HG02642 (cell line): ENCODE measurements around the gene MPPED2.

ENCODE experiments used
- ATAC-seq: cut with Tn5 transposase; IDR thresholded peaks from one replicate; pipeline ENCODE4 v1.9.1; 2021; ENCODE audit warnings: mild to moderate bottlenecking; ENCODE audit not compliant: unreplicated experiment, poor library complexity

The MPPED2 gene

DNA sequence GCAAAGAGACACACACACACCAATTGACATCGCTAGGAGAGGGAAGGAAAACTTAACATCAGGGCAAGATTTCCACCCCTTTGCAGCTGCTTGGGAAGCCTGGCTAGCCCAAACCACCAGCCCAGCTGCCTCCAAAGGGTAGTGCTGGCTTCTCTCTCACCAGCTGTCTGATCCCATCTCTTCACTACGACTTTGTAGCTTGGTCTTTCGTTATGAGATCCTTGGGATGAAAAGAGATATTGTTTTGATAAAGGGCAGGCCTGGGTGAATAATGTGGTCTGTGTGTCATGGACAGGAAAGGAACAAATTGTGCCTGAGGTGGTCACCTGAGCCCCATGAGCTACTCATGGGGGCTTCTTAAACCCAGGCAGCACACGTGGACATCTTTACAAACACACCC lies 161.3 kb downstream of the MPPED2 start:
- ATAC-seq = no peak

DNA sequence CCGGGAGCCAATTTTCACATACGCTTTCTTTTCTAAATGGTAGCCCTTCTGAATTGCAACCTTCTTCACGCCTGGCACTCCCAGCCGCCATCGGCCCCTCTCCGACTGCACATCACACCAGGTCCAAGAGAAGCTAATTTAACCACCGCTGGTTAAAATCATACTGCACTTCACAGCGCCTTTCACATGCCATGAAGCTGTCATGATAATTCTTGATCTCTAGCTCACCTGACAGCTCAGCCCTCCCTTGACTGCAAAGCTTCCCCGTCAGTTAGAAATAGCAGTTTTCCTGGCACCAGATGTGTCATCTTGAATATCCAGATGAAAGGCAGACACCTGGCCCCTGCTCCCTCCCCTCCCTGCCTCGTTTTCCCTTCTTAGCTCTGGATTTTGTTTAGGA lies 161.8 kb downstream of the MPPED2 start:
- ATAC-seq = no peak

DNA sequence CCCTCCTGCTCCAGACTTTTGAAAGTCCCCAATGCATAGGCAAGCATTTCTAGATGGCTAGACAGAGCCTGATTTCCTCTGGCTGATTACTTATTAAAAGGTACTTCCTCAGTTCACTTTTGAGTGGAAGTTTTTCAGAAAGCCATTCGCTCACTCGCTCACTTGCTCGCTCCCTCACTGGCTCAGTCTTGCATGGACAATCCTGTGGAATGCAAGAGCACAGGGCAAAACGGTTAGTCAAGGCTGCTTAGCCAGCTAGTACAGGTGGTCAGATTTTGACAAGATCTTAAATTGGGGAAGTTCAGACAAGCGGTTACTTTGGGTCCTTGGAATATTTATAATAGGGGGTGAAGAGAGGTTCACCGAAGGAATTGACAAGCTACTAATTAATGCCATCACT lies 162.3 kb downstream of the MPPED2 start:
- no peak for ATAC-seq

DNA sequence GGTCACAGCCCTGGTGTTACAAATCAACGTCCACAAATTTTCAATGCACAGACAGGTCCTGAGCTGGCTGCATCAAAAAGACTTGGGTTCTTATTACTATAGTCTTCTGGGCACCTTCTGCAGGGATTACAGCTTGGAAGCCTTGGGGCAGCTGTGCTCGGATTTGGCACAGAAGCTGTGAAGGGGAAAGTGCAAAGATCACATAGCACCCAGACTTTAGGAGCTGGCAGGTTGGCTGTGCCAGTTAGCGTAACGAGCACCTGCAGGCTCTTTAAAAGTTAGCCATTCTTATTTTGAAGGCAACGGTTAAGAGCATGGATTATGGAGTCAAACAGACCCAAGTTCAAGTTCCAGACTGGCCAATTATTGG lies 162.9 kb downstream of the MPPED2 start:
- no peak for ATAC-seq

DNA sequence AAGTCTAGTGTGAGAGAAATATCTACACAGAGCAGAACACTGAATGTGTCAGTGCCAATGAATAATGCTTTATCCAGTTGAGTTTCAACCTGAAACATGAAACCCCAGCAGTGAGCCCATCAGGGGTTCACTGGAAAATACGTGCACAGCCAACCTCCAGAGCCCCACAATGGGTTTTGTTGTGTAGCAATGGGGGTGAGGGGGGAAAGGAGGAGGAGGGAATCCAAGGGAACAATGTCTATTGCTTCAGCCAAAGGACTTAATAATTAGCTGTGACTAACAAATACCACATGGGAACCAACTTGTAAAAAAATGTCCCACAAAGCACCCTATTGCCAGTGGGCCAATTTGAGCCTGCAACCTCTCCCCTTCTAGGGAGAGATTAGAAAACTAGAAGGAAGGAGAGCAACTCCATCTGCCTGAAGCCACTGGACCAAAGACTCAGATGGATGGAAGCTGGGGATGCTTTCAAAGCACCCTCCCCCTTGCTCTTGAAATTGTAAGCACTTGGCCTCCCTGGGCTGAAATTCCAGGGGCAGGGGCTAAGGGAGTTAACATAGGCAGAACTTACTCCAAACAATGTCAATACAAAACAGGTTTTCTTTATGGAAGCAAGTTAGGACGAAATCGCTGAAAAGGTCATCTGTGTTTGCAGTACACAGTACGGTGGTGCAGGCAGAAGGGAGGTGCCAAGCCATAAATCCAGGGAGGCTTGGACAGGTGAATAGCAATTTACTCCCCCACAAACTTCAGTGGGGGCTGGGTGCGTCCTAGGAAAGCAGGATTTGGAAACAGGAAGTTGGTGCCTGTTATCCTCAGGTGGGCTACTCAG lies 163.5 kb downstream of the MPPED2 start:
- no peak for ATAC-seq

DNA sequence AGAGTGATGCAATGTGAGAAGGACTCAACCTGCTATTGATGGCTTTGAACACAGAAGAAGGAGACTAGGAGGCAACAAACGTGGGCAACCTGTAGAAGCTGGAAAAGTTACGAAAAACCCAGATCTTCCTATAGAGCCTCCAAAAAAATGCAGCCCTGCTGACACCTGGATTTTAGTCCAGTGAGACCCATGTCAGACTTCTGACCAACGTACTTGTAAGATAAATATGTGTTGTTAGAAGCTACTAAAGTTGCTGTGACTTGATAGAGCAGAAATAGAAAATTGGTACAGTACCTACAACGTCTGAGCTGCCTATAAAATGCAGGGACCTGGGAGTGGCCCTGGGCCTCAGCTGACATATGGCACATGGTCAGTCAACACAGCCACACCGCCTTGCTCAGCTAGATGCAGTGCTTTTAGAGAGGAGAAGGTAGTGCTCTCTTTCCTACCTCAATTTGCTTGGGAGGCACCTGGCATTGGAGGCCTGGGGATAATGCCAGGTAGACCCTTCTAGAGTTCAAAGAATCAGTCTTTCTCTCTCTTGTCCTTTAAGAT lies 165.8 kb downstream of the MPPED2 start:
- no peak for ATAC-seq

- ATAC-seq = no peak
These were observed 171.3 kb downstream of the MPPED2 start for GRCh38 chr11:30414806-30415205.

DNA sequence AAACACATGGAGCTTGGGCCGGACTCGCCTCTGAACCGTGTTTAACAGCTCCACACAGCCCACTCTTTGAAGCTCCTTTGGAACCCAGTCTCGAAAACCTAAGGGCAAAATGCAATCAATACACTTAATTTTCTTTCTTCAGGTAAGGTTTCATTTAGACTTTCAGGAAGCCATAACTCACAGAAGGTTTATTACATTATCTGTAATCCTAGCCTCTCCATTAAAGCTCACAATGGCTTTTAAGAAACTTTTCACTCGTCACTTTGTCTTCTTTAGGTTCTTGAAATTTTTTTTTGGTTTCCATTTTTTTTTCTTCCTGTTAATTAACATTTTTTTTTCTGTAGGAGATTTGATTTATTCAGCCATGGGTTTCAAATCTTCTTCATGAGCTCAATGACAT lies 171.9 kb downstream of the MPPED2 start:
- ATAC-seq = no peak

GRCh38 chr11:30412509-30412908 lies 173.6 kb downstream of the MPPED2 start:
- ATAC-seq = no peak

- ATAC-seq = no peak
These were observed 174.8 kb downstream of the MPPED2 start for GRCh38 chr11:30411383-30411782.

DNA sequence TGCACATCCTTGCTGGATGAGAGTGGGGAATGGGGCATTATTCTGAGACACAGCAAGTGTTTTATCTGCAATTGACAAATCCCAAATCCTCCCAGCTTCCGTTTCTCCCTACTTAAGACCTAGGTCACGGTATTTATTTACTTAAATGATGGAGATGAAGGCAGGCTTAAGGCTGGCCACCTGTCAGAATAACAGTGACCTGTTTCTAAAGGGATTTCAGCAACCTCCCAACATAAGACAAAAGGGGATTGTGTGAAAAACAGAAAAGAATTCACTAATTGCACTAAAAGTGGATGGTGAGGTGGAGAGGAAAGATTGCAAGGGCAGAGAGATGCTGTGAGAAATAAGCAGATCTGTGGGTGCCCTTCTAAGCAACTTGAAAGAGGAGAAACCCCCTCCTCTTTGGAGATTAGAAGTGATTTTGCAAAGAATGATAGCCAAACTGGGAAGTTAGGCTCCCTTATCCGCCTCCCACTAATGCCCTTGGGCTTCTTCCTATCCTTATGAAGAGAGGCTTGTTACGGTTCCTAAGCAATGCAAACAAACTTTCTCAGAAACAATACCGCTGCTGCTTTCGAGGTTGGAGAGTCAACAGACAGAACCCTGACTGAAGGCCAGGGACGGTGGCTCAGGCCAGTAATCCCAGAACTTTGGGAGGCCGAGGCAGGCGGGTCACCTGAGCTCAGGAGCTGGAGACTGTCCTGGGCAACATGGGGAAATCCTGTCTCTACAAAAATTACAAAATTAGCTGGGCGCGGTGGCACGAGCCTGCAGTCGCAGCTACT lies 179.0 kb downstream of the MPPED2 start:
- ATAC-seq = no peak

DNA sequence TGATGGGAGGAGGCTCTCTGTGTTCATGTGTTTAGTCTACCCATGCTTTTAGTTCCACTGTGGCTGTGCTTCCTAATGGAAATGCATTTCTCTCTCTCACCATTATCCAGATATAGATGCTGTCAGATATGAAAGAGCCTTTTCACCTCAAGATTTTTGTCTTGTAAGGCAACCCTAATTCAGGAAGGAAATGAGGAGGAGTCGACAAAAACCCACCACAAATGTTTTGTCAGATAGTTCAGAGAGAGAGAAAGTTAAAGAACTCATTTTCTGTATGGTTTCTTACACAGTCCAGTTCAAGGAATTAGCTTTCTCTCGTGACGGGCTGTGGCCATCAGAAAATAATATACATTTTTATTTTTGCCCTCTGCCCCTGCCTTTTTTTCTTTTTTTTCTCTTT lies 180.8 kb downstream of the MPPED2 start:
- no peak for ATAC-seq

- no peak for ATAC-seq
These were observed 182.0 kb downstream of the MPPED2 start for GRCh38 chr11:30404136-30404535.

- no peak for ATAC-seq
These were observed 190.4 kb downstream of the MPPED2 start for GRCh38 chr11:30395751-30396150.

DNA sequence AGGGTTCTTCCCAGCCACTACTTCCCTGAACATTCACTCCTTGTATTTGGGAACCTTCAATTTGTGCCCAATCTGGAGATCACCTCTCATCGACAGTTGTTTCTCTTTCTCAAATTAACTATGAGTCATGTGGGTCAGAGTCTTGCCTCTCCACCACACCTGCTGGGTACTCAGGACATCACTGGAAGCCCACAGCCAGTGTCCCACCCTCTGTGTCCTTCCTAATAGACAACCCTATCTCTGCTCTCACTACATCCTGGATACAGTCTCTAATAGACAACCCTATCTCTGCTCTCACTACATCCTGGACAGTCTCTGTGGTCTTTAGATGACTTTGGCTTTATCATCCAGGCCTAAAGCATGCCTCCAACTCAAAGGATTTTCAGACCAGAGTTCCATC lies 193.1 kb downstream of the MPPED2 start:
- no peak for ATAC-seq

DNA sequence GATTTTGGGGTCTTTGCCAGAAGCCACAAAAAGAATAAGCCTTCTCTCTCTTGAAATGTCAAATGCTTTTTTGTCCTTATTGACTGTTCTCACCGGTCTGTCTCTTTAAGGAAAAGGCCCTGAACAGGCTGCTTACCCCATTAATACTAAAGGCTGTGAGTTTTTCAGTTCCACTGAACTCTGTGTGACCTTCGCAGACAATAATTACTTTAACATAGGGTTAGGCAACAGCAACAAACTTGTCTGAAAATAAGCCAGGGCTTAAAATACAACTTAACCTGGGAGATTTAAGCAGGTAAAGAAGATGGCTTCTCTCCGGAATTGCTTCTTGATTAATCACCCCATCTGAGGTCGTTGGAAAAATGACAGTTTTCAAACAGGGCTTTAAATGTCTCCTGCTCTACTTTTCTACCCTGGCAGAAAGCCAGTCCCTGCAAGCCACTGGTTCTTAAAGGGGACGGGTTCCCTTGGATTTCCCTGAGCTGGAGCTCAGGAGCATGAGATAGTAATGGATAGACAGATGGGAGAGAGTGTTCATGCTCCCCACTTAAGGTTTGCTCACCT lies 193.8 kb downstream of the MPPED2 start:
- ATAC-seq = no peak

GRCh38 chr11:30388957-30389356 lies 197.2 kb downstream of the MPPED2 start:
- ATAC-seq = no peak

DNA sequence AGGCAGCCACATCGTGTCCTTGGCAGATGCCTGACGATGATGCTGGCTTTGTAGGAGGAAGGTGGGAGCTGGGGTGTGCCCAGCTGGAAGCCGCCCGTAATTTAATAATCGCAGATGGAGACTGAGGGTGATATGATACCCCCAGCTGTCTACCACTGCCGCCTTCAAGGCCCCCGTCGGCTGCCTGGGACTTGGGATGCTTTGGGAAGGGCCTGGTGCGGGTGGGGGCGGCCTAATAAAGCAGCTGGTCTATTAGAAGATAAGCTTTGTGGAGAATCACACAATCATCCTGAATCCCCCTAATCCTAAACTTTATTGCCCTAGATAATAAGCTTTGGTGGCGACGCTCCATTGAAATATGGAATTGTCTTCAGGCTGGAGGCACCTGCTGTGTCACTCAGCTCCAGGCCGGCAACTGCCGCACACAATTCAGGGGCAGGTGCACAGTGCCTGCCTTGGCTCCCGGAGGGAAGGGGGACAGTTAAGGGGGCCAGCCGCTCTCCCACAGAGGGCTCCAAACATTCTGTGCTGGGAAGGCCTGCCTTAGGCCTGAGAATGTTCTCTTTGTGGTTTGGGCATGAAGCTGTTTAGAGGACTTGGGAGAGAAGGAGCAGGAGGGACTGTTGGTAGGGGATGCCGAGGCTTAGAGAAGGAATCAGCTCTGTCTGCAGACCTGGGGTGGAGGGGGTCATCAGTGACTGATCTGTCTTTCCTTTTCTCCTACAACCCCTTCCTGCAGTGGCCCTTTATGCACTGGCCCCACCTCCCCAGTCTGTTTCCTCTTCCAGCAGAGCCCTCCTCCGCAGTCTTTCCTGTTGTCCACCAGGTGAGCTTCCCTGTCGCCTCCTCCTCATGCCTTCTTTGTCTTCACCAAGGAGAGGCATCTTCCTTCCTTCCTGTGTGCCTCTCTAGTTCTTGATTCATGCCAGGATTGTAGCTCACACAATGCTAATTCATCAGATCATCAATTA lies 198.0 kb downstream of the MPPED2 start:
- ATAC-seq = no peak

- no peak for ATAC-seq
These were observed 204.3 kb downstream of the MPPED2 start for GRCh38 chr11:30381879-30382278.

GRCh38 chr11:30380846-30381245 lies 205.3 kb downstream of the MPPED2 start:
- no peak for ATAC-seq
